GM12878 (cell line): Measurements from ENCODE around the gene RAD51B. TPM values are rescaled to one million over a fixed set of nuclear protein-coding genes. Genes with fewer than 3 reads are reported as not detected.

Experiments
- ATAC-seq: fragments of 200-7000 bp; cut with Tn5 transposase; 3 replicates; pipeline ENCODE4 v1.9.1; 2020; ENCODE audit warnings: mild to moderate bottlenecking, moderate library complexity
- BruUV-seq: library from RNA; stranded (reverse); fragments of 400-500 nt; replicated peaks from 2 replicates; lab custom pipeline; 2021; lab: Mats Ljungman, UMichigan
- CTCF ChIA-PET: fragments of 300-600 bp; sonication (Branson Sonifier 250); formaldehyde crosslinking; extraction: SDS; loops from one replicate; lab custom pipeline; 2021; ENCODE audit warnings: inconsistent platforms; lab: Yijun Ruan, JAX
- POLR2A ChIA-PET: fragments of 350-600 bp; formaldehyde crosslinking; extraction: SDS; loops from one replicate; lab custom pipeline; 2021; ENCODE audit warnings: inconsistent platforms; lab: Charles Lee
- RAD21 ChIA-PET: fragments of 300-600 bp; sonication (Branson Sonifier 250); formaldehyde crosslinking; loops from one replicate; lab custom pipeline; 2023; ENCODE audit warnings: antibody characterized with exemption; ENCODE audit not compliant: unreplicated experiment; lab: Charles Lee
- SMC1A ChIA-PET: fragments of 300-600 bp; sonication (Branson Sonifier 250); formaldehyde crosslinking; loops from one replicate; lab custom pipeline; 2023; ENCODE audit not compliant: unreplicated experiment, uncharacterized antibody; lab: Charles Lee
- DNase-seq: peaks from one replicate; pipeline ENCODE4 v3.0.0-alpha.2; 2011; ENCODE audit warnings: low read depth, low spot score
- FAIRE-seq: peaks from 3 replicates; lab custom pipeline; 2011; peaks lifted over from hg19 to GRCh38; lab: Jason Lieb, UNC
- H2AFZ ChIP-seq: 2 replicates; pipeline ENCODE4 v1.6.0; 2011; ENCODE audit warnings: low read depth, low read length, control low read depth; ENCODE audit not compliant: control insufficient read depth
- H3K27ac ChIP-seq: 2 replicates; pipeline ENCODE4 v1.5.1; 2011; ENCODE audit warnings: control low read depth; ENCODE audit not compliant: control insufficient read depth, insufficient read depth
- H3K27me3 ChIP-seq, 2 experiments: replicated peaks in 1 of 2; 2 replicates each; pipeline versions ENCODE4 v1.6.0 to v1.6.1; 2011; ENCODE audit warnings: low read length in 1 of 2; ENCODE audit not compliant: control insufficient read depth in 2 of 2, insufficient read depth in 2 of 2
- H3K36me3 ChIP-seq, 2 experiments: 2 replicates each; pipeline ENCODE4 v1.5.1; 2011; ENCODE audit warnings: low read length in 1 of 2; ENCODE audit not compliant: control insufficient read depth in 2 of 2, insufficient read depth in 2 of 2
- H3K4me1 ChIP-seq: 2 replicates; pipeline ENCODE4 v1.6.1; 2011; ENCODE audit warnings: mild to moderate bottlenecking, low read length, moderate library complexity, mixed read lengths; ENCODE audit not compliant: control insufficient read depth, insufficient read depth
- H3K4me2 ChIP-seq: 2 replicates; pipeline ENCODE4 v1.6.0; 2011; ENCODE audit warnings: control low read depth; ENCODE audit not compliant: control insufficient read depth, insufficient read depth
- H3K4me3 ChIP-seq: fragments of 200-600 bp; sonication (generic); 2 replicates; pipeline ENCODE4 v1.5.1; 2016
- H3K79me2 ChIP-seq: 2 replicates; pipeline ENCODE4 v1.6.0; 2011; ENCODE audit warnings: low read length; ENCODE audit not compliant: control insufficient read depth, insufficient read depth
- H3K9ac ChIP-seq: 2 replicates; pipeline ENCODE4 v1.8.0; 2011; ENCODE audit warnings: low read length, control low read depth, mixed read lengths; ENCODE audit not compliant: control insufficient read depth, insufficient read depth
- H3K9me3 ChIP-seq: replicated peaks from 3 replicates; pipeline ENCODE4 v1.5.1; 2011; ENCODE audit warnings: mild to moderate bottlenecking, low read length; ENCODE audit not compliant: control insufficient read depth, insufficient read depth
- H4K20me1 ChIP-seq: 2 replicates; pipeline ENCODE4 v1.6.0; 2011; ENCODE audit not compliant: control insufficient read depth, insufficient read depth
- E2F8 ChIP-seq: fragments of 450-650 bp; IDR thresholded peaks from 2 replicates; pipeline ENCODE4 v1.6.1; 2018; ENCODE audit warnings: mild to moderate bottlenecking, low read depth, moderate library complexity; ENCODE audit not compliant: partially characterized antibody
- FOXK2 ChIP-seq: fragments of 450-650 bp; IDR thresholded peaks from 2 replicates; pipeline ENCODE4 v1.6.1; 2017; ENCODE audit warnings: mild to moderate bottlenecking, moderate library complexity
- KAT2A ChIP-seq: conservative IDR thresholded peaks from 2 replicates; pipeline ENCODE4 v1.6.1; 2011; ENCODE audit warnings: low read depth, low read length; ENCODE audit not compliant: control insufficient read depth
- KDM1A ChIP-seq: fragments of 200-600 bp; sonication (generic); IDR thresholded peaks from 2 replicates; pipeline ENCODE4 v1.6.1; 2016; ENCODE audit warnings: borderline replicate concordance
- SMAD5 ChIP-seq: IDR thresholded peaks from 2 replicates; pipeline ENCODE4 v1.6.1; 2016; ENCODE audit warnings: antibody characterized with exemption, low read depth
- SREBF1 ChIP-seq: IDR thresholded peaks from 2 replicates; pipeline ENCODE4 v1.6.1; 2012; ENCODE audit warnings: mild to moderate bottlenecking, low read length
- ZNF274 ChIP-seq: IDR thresholded peaks from one replicate; pipeline ENCODE4 v1.8.0; 2011; ENCODE audit not compliant: insufficient read length, insufficient read depth
- ZSCAN29 ChIP-seq: fragments of 450-650 bp; IDR thresholded peaks from 2 replicates; pipeline ENCODE4 v1.6.1; 2017; ENCODE audit warnings: mild to moderate bottlenecking, moderate library complexity
- WGBS: methylation state at CpG from one replicate; pipeline ENCODE4 v1.1.6; 2016; ENCODE audit warnings: low lambda C conversion rate; ENCODE audit not compliant: insufficient replicate concordance, insufficient coverage; ENCODE audit errors: missing lambda C conversion rate; 5-methylcytosine and 5-hydroxymethylcytosine counted together
- in situ Hi-C: fragments of 300-500 bp; cut with MboI; formaldehyde crosslinking; loops from 9 replicates; pipeline ENCODE4 v1.14.3; 2018; ENCODE audit warnings: mixed read lengths
- intact Hi-C: fragments of 100-400 bp; cut with micrococcal nuclease; formaldehyde crosslinking; loops from one replicate; pipeline ENCODE4 v1.14.2; 2022; ENCODE audit not compliant: unreplicated experiment
- polyA plus RNA-seq, 11 experiments: library from polyadenylated mRNA; depleted of rRNA in 4 of 11; unstranded in 6 of 11; stranded (reverse) in 5 of 11; fragments of >200 nt; fragmentation: Nextera tagmentation in 4 of 11; fragmentation: Illumina TruSeq in 1 of 11; extraction: Ambion mirVana in 4 of 11; extraction: Trizol in 1 of 11; gene quantifications; 1 replicate in 1 of 11; 2 replicates in 10 of 11; pipeline versions ENCODE4 v1.2.1 to v1.2.3, GENCODE V29; 2011 to 2016; ENCODE audit warnings: inconsistent platforms in 2 of 11, missing spikeins in 2 of 11, low read depth in 1 of 11
- total RNA-seq, 4 experiments: library from RNA; depleted of rRNA in 3 of 4; stranded (reverse); fragments of >200 nt in 3 of 4; fragmentation: Illumina TruSeq in 1 of 4; extraction: Trizol in 1 of 4; gene quantifications; 2 replicates each; pipeline versions ENCODE4 v1.2.1 to v1.2.3, GENCODE V29; 2013 to 2021

Gene RAD51B
- total and polyA plus RNA-seq, 10 of the 15 experiments (the other 5 are each of a cell fraction or from before 2014, with no cell fraction given), result 9.8 to 26.8 (median 21.3) TPM

GRCh38 chr14:68238976-68239375, 419.4 kb downstream of the RAD51B start:
- H3K9me3 ChIP-seq, result no peaks in the 10 kb centered on the region

More at GRCh38 chr14:68238976-68239375, 419.4 kb downstream of the RAD51B start:
- Histone ChIP-seq H3K27me3 (no peaks in the 10 kb centered on the region), H3K4me2 (no peak overlapping the region), H4K20me1 (no peaks in the 10 kb centered on the region), H2AFZ (no peak overlapping the region), H3K36me3 (no peaks in the 10 kb centered on the region), H3K4me1 (0 out of 2 replicates have a peak, but pooled peaks cover 3% of the 10 kb centered on the region), H3K27ac (no peak overlapping the region), H3K79me2 (no peaks in the 10 kb centered on the region), H3K9ac (no peak overlapping the region), H3K4me3 (no peak overlapping the region)
- 50% methylated on average over 3 of the region's 3 CpGs for WGBS
- intact Hi-C loops (no loop called here), in situ Hi-C loops (no loop called here)
- TF ChIP-seq SMAD5 (no peak), SREBF1 (no peak), ZNF274 (no peak), FOXK2 (no peak), ZSCAN29 (no peak), E2F8 (no peak), KDM1A (no peak), KAT2A (no peak)
- ChIA-PET CTCF (interaction anchor here (0.5 to 1.6 kb wide), 4 partner anchors 9 to 308 kb away, joined by 3 to 6 read pairs (median 3); no protein-coding TSS in a partner anchor), POLR2A (no interaction called here), RAD21 (no interaction called here), SMC1A (interaction anchor here (1.4 to 2.1 kb wide), 3 partner anchors 9 to 305 kb away, joined by 4 to 6 read pairs (median 5); no protein-coding TSS in a partner anchor)
- no peak for DNase-seq
- ATAC-seq, result no peak
- FAIRE-seq, result no peak
- no TSS peak for BruUV-seq
